Loucy (cell line): ENCODE measurements around the gene PRDM11.

ENCODE experiments used
- H2AFZ ChIP-seq: fragments of 200-600 bp; sonication (generic); 2 replicates; pipeline ENCODE4 v1.6.0; 2016; ENCODE audit warnings: antibody characterized with exemption, mild to moderate bottlenecking, low read length, moderate library complexity
- H3F3A ChIP-seq: fragments of 200-600 bp; 2 replicates; pipeline ENCODE4 v1.6.0; 2016; ENCODE audit warnings: antibody characterized with exemption, low read depth, mild to moderate bottlenecking
- H3K27me3 ChIP-seq: fragments of 200-600 bp; sonication (generic); 2 replicates; pipeline ENCODE4 v1.6.1; 2014; ENCODE audit warnings: low read length, mild to moderate bottlenecking; ENCODE audit not compliant: insufficient read depth, poor library complexity, severe bottlenecking
- H3K36me3 ChIP-seq: fragments of 200-600 bp; sonication (generic); 2 replicates; pipeline ENCODE4 v1.6.1; 2016; ENCODE audit warnings: low read length; ENCODE audit not compliant: insufficient read depth
- H3K4me1 ChIP-seq: fragments of 200-600 bp; sonication (generic); 2 replicates; pipeline ENCODE4 v1.5.1; 2014; ENCODE audit warnings: low read length, mild to moderate bottlenecking; ENCODE audit not compliant: insufficient read depth, poor library complexity, severe bottlenecking
- H3K4me2 ChIP-seq: fragments of 200-600 bp; sonication (generic); 2 replicates; pipeline ENCODE4 v1.6.0; 2014; ENCODE audit warnings: antibody characterized with exemption, low read length, low read depth, mild to moderate bottlenecking; ENCODE audit not compliant: poor library complexity, severe bottlenecking
- H3K4me3 ChIP-seq: fragments of 200-600 bp; sonication (generic); 2 replicates; pipeline ENCODE4 v1.5.1; 2014; ENCODE audit warnings: low read length, mild to moderate bottlenecking, mixed read lengths; ENCODE audit not compliant: poor library complexity, severe bottlenecking
- H3K79me2 ChIP-seq: fragments of 200-600 bp; sonication (generic); 2 replicates; pipeline ENCODE4 v1.6.1; 2014; ENCODE audit warnings: low read length; ENCODE audit not compliant: insufficient read depth
- H3K9ac ChIP-seq: fragments of 200-600 bp; sonication (generic); 2 replicates; pipeline ENCODE4 v1.6.0; 2014; ENCODE audit warnings: mild to moderate bottlenecking, low read depth, low read length, moderate library complexity; ENCODE audit not compliant: poor library complexity, severe bottlenecking
- H3K9me2 ChIP-seq: fragments of 200-600 bp; sonication (generic); replicated peaks from 2 replicates; pipeline ENCODE4 v1.6.1; 2016; ENCODE audit warnings: low read depth, low read length, mixed read lengths
- H3K9me3 ChIP-seq: fragments of 200-600 bp; sonication (generic); 2 replicates; pipeline ENCODE4 v1.6.1; 2014; ENCODE audit warnings: mild to moderate bottlenecking, antibody characterized with exemption, low read length, low read depth; ENCODE audit not compliant: insufficient read depth
- H4K20me1 ChIP-seq: fragments of 200-600 bp; sonication (generic); 2 replicates; pipeline ENCODE4 v1.6.0; 2014; ENCODE audit warnings: antibody characterized with exemption, low read length, mild to moderate bottlenecking; ENCODE audit not compliant: insufficient read depth, poor library complexity, severe bottlenecking
- EZH2phosphoT487 ChIP-seq: fragments of 200-600 bp; IDR thresholded peaks from 2 replicates; pipeline ENCODE4 v1.6.1; 2018; ENCODE audit warnings: antibody characterized with exemption, mild to moderate bottlenecking, moderate library complexity, borderline replicate concordance
- TF ChIP-seq, protein P1 (sequence below): fragments of 200-600 bp; sonication (generic); conservative IDR thresholded peaks from 2 replicates; pipeline ENCODE4 v1.5.1; 2014; ENCODE audit warnings: mild to moderate bottlenecking, antibody characterized with exemption, low read length

The PRDM11 gene

DNA sequence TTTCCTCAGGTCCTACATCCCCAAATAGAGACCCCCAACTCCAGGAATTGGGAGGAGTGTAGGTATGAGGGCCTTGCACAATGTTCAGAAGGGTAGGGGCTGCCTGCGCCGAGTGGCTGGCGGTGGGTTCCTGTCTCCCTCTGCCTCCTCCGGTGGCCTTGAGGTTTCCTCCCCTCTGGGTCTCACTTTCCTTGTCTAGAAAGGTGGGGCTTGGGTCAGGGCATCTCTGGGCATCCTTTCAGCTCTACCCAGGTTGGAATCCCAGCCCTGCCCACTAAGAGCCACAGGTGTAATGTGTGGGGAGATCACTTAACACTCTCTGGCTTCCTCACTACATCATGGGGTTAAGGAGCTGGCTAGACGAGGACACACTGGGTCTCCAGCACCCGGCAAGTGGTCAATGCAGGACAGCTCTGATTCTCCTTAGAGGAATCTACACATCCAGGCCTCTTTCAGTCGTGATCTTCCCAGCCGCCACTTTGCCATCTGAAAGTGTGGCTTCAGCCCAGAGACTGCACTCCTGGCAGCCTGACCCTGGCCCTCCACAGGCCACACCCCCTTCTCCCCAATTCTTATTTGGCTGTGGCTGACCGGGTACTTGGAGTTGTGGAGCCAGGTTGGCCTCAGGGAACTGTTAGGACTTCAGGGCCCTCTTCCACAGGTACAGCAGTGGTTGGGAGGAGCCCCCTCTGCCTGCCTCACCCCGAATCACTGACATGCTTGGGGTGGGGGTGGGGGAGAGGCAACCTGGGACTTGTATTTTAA, 22.1 kb downstream of the PRDM11 start:
- Histone ChIP-seq H3K9me3 (no peaks in the 10 kb centered on the region), H3K4me2 (no peak overlapping the region), H3K4me3 (no peak overlapping the region), H3K9me2 (no peaks in the 10 kb centered on the region), H3K4me1 (peaks cover 17% of the 10 kb centered on the region), H3K27me3 (no peaks in the 10 kb centered on the region), H4K20me1 (peaks cover 4% of the 10 kb centered on the region), H3K9ac (no peak overlapping the region), H2AFZ (no peak overlapping the region), H3K79me2 (peaks cover 65% of the 10 kb centered on the region), H3F3A (no peaks in the 10 kb centered on the region), H3K36me3 (no peaks in the 10 kb centered on the region)
- TF ChIP-seq, protein P1, sequence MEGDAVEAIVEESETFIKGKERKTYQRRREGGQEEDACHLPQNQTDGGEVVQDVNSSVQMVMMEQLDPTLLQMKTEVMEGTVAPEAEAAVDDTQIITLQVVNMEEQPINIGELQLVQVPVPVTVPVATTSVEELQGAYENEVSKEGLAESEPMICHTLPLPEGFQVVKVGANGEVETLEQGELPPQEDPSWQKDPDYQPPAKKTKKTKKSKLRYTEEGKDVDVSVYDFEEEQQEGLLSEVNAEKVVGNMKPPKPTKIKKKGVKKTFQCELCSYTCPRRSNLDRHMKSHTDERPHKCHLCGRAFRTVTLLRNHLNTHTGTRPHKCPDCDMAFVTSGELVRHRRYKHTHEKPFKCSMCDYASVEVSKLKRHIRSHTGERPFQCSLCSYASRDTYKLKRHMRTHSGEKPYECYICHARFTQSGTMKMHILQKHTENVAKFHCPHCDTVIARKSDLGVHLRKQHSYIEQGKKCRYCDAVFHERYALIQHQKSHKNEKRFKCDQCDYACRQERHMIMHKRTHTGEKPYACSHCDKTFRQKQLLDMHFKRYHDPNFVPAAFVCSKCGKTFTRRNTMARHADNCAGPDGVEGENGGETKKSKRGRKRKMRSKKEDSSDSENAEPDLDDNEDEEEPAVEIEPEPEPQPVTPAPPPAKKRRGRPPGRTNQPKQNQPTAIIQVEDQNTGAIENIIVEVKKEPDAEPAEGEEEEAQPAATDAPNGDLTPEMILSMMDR, result no peak
- no peak for TF ChIP-seq EZH2phosphoT487

DNA sequence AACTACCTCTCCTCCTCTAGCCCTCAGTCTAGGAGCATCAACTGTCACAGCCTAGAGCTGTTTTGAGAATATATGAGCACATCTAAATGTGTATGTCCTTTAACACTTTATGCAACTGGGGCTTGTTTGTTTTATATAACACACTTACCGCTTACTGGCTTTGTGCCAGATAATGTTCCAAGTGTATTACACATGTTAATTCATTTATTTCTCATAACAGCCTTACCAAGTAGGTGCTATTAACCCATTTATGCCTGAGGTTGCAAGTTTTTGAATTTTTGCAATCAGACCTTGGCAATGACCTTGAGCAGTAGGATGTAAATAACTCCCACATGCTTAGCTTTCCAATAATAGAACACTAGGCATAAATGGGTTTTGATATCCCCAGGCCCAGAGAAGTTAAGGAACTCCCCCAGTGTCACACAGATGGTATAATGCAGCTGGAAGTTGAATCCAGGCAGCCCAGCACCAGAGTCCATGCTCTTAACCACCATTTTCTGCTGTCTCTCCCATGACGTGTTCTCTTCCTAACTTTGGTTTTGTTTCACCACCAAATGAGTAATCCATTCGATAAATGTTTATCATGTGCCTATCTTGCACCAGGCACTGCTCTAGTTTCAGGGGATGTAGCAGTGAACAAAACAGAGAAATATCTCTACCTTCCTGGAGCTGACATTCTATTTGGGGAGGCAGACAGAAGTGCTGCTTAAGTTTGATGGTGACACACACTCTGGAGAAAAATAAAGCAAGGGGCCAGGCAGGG, 23.1 kb downstream of the PRDM11 start:
- no peaks in the 10 kb centered on the region for H3K9me2 ChIP-seq
- no peaks in the 10 kb centered on the region for H3K36me3 ChIP-seq
- H3K9ac ChIP-seq, result no peak overlapping the region
- no peaks in the 10 kb centered on the region for H4K20me1 ChIP-seq
- H3K9me3 ChIP-seq, result no peaks in the 10 kb centered on the region
- H3F3A ChIP-seq, result no peaks in the 10 kb centered on the region
- no peak overlapping the region for H3K4me3 ChIP-seq
- no peak for TF ChIP-seq EZH2phosphoT487
- TF ChIP-seq, protein P1, result no peak
- no peak overlapping the region for H3K4me2 ChIP-seq
- no peaks in the 10 kb centered on the region for H3K27me3 ChIP-seq
- peaks cover 8% of the 10 kb centered on the region for H3K4me1 ChIP-seq
- H3K79me2 ChIP-seq, result peaks cover 62% of the 10 kb centered on the region
- no peak overlapping the region for H2AFZ ChIP-seq

DNA sequence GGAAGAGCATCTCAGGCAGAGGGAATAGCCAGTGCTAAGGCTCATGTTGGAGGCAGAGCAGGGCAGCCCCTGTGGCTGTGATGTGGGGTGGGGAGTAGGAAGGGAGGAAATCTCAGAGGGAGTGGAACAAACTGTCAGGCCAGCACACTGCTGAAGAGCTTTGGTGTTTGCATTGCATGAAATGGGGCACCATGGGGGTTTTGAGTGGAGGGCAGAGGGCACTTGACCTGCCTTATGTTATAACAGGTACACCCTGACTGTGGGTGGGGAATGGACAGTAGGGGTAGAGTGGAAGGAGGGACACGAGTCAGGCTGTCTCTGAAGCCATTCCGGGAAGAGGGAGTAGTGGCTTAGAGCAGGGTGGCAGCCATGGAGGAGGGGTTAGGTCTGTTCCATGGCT, 24.0 kb downstream of the PRDM11 start:
- no peak overlapping the region for H3K4me3 ChIP-seq
- H3K27me3 ChIP-seq, result no peaks in the 10 kb centered on the region
- H3K79me2 ChIP-seq, result peaks cover 52% of the 10 kb centered on the region
- no peak overlapping the region for H3K9ac ChIP-seq
- no peak overlapping the region for H2AFZ ChIP-seq
- H4K20me1 ChIP-seq, result no peaks in the 10 kb centered on the region
- TF ChIP-seq, protein P1, result no peak
- no peak for TF ChIP-seq EZH2phosphoT487
- no peaks in the 10 kb centered on the region for H3F3A ChIP-seq
- no peaks in the 10 kb centered on the region for H3K9me2 ChIP-seq
- no peaks in the 10 kb centered on the region for H3K36me3 ChIP-seq
- no peaks in the 10 kb centered on the region for H3K9me3 ChIP-seq
- no peak overlapping the region for H3K4me2 ChIP-seq
- peaks cover 3% of the 10 kb centered on the region for H3K4me1 ChIP-seq
